Endothelial cell of umbilical vein (primary cell): Measurements from ENCODE around the gene B4GALNT3. TPM values are rescaled to one million over a fixed set of nuclear protein-coding genes. Genes with fewer than 3 reads are reported as not detected.

Experiments
- BruUV-seq: library from RNA; stranded (reverse); fragments of 400-500 nt; replicated peaks from 2 replicates; lab custom pipeline; 2021; lab: Mats Ljungman, UMichigan
- CTCF ChIA-PET: fragments of 300-600, 350-600 bp; sonication (Branson Sonifier 250); formaldehyde crosslinking; loops from one replicate; lab custom pipeline; 2021; ENCODE audit warnings: antibody characterized with exemption, inconsistent platforms; lab: Charles Lee
- POLR2A ChIA-PET: fragments of 300-600, 350-600 bp; sonication (Branson Sonifier 250); formaldehyde crosslinking; loops from one replicate; lab custom pipeline; 2021; ENCODE audit warnings: antibody characterized with exemption, inconsistent platforms; lab: Charles Lee
- DNase-seq: peaks from one replicate; pipeline ENCODE4 v3.0.0-alpha.2; 2011; ENCODE audit warnings: low read depth, low spot score
- FAIRE-seq: peaks from 2 replicates; lab custom pipeline; 2011; peaks lifted over from hg19 to GRCh38; lab: Jason Lieb, UNC
- H2AFZ ChIP-seq: 2 replicates; pipeline ENCODE4 v1.6.0; 2012; ENCODE audit warnings: low read depth, low read length, control low read depth, inconsistent platforms
- H3K27ac ChIP-seq: 2 replicates; pipeline ENCODE4 v1.5.1; 2011; ENCODE audit warnings: low read depth, mild to moderate bottlenecking, control low read depth, low read length, moderate library complexity; ENCODE audit not compliant: insufficient read depth
- H3K27me3 ChIP-seq, 2 experiments: 2 replicates each; pipeline versions ENCODE4 v1.6.0 to v1.6.1; 2011; ENCODE audit warnings: low read length in 2 of 2, mixed read lengths in 1 of 2; ENCODE audit not compliant: control insufficient read depth in 2 of 2, insufficient read depth in 2 of 2
- H3K36me3 ChIP-seq, 2 experiments: 2 replicates in 1 of 2; 3 replicates in 1 of 2; pipeline ENCODE4 v1.5.1; 2011; ENCODE audit warnings: low read length in 2 of 2, mild to moderate bottlenecking in 1 of 2, moderate library complexity in 1 of 2; ENCODE audit not compliant: control insufficient read depth in 2 of 2, insufficient read depth in 2 of 2; ENCODE audit errors: extremely low read depth in 1 of 2
- H3K4me1 ChIP-seq: 3 replicates; pipeline ENCODE4 v1.5.1; 2011; ENCODE audit warnings: mild to moderate bottlenecking, low read length; ENCODE audit not compliant: control insufficient read depth, insufficient read depth; ENCODE audit errors: extremely low read depth
- H3K4me2 ChIP-seq: 2 replicates; pipeline ENCODE4 v1.6.1; 2011; ENCODE audit warnings: low read length, control low read depth, mixed read lengths; ENCODE audit not compliant: insufficient read depth
- H3K4me3 ChIP-seq, 3 experiments: fragments of 200-600 bp in 1 of 3; sonication (generic), shearing (Covaris generic) in 1 of 3; replicated peaks in 1 of 3; 2 replicates each; pipeline ENCODE4 v1.5.1; 2011 to 2016; ENCODE audit warnings: control low read depth in 3 of 3, low read length in 3 of 3, mild to moderate bottlenecking in 2 of 3, inconsistent platforms in 1 of 3, low read depth in 1 of 3, moderate library complexity in 1 of 3; ENCODE audit not compliant: insufficient read depth in 1 of 3
- H3K79me2 ChIP-seq: 2 replicates; pipeline ENCODE4 v1.6.0; 2012; ENCODE audit warnings: low read length, inconsistent platforms; ENCODE audit not compliant: control insufficient read depth, insufficient read depth
- H3K9ac ChIP-seq: replicated peaks from 2 replicates; pipeline ENCODE3; 2011; ENCODE audit warnings: low read length, control low read depth; ENCODE audit not compliant: insufficient read depth; ENCODE audit errors: extremely low read depth
- H3K9me1 ChIP-seq: replicated peaks from 3 replicates; pipeline ENCODE4 v1.6.0; 2011; ENCODE audit warnings: mild to moderate bottlenecking, low read length; ENCODE audit not compliant: control insufficient read depth, insufficient read depth; ENCODE audit errors: extremely low read depth
- H3K9me3 ChIP-seq: replicated peaks from 2 replicates; pipeline ENCODE4 v1.5.1; 2012; ENCODE audit warnings: low read length, inconsistent platforms; ENCODE audit not compliant: control insufficient read depth, insufficient read depth
- H4K20me1 ChIP-seq: replicated peaks from 2 replicates; pipeline ENCODE3; 2011; ENCODE audit warnings: mild to moderate bottlenecking, low read length; ENCODE audit not compliant: control insufficient read depth, insufficient read depth; ENCODE audit errors: extremely low read depth
- CTCF ChIP-seq, 2 donors: IDR thresholded peaks; 1 replicate in 1 of 2; 2 replicates in 1 of 2; pipeline ENCODE4 v1.5.1; 2011; ENCODE audit warnings: low read length in 2 of 2, mild to moderate bottlenecking in 2 of 2, moderate library complexity in 2 of 2, control low read depth in 1 of 2, inconsistent platforms in 1 of 2, low read depth in 1 of 2; ENCODE audit not compliant: insufficient read depth in 1 of 2; ENCODE audit errors: extremely low read depth in 1 of 2
- EZH2 ChIP-seq: IDR thresholded peaks from 2 replicates; pipeline ENCODE4 v1.6.1; 2012; ENCODE audit warnings: borderline replicate concordance, low read depth, mild to moderate bottlenecking, moderate library complexity, low read length, inconsistent platforms; ENCODE audit not compliant: severe bottlenecking
- FOS ChIP-seq: IDR thresholded peaks from 2 replicates; pipeline ENCODE4 v1.6.1; 2011; ENCODE audit warnings: mild to moderate bottlenecking, low read length, moderate library complexity, borderline replicate concordance; ENCODE audit not compliant: insufficient read depth
- GATA2 ChIP-seq: IDR thresholded peaks from 2 replicates; pipeline ENCODE4 v1.7.0; 2011; ENCODE audit warnings: low read depth, mild to moderate bottlenecking, moderate library complexity, mixed read lengths, low read length; ENCODE audit not compliant: insufficient read length, insufficient read depth
- JUN ChIP-seq: IDR thresholded peaks from 2 replicates; pipeline ENCODE4 v1.6.1; 2011; ENCODE audit warnings: borderline replicate concordance, low read depth; ENCODE audit not compliant: insufficient read length, insufficient read depth
- MAX ChIP-seq: IDR thresholded peaks from 2 replicates; pipeline ENCODE4 v1.6.1; 2011; ENCODE audit not compliant: insufficient read depth, insufficient read length
- MYC ChIP-seq: IDR thresholded peaks from one replicate; pipeline ENCODE4 v1.6.1; 2011; ENCODE audit warnings: mild to moderate bottlenecking, low read depth, low read length
- POLR2A ChIP-seq: IDR thresholded peaks from 2 replicates; pipeline ENCODE4 v1.6.1; 2012; ENCODE audit warnings: low read depth, mild to moderate bottlenecking, control low read depth, low read length
- POLR2AphosphoS5 ChIP-seq: IDR thresholded peaks from 2 replicates; pipeline ENCODE4 v1.6.1; 2012; ENCODE audit warnings: low read depth, mild to moderate bottlenecking, control low read depth, low read length, moderate library complexity; ENCODE audit not compliant: insufficient read depth
- dilution Hi-C: fragments of 300-500 bp; cut with MboI; formaldehyde crosslinking; loops from one replicate; pipeline ENCODE4 v1.15.0; 2019; ENCODE audit warnings: low sequenced_read_pairs; ENCODE audit not compliant: extremely low pct_ligation_motif_present
- intact Hi-C: fragments of 100-400 bp; cut with micrococcal nuclease; formaldehyde crosslinking; loops from one replicate; pipeline ENCODE4 v1.10.0; 2022
- polyA plus RNA-seq, 4 experiments: library from polyadenylated mRNA; depleted of rRNA in 3 of 4; stranded (reverse) in 3 of 4; unstranded in 1 of 4; fragments of >200 nt; gene quantifications; 2 replicates each; pipeline versions ENCODE4 v1.2.1 to v1.2.3, GENCODE V29; 2011 to 2012; ENCODE audit warnings: missing spikeins in 1 of 4
- total RNA-seq: library from RNA; stranded (reverse); gene quantifications from 2 replicates; pipeline ENCODE4 v1.2.3, GENCODE V29; 2021

The B4GALNT3 gene
- total and polyA plus RNA-seq, 2 donors (not counting 3 experiments of a cell fraction or from before 2014, with no cell fraction given): 0.07 TPM; not detected in 1

- no peaks in the 10 kb centered on the region for H3K9me1 ChIP-seq
- POLR2A ChIA-PET: no interaction called here
- no peak for TF ChIP-seq MYC
- no peak for TF ChIP-seq CTCF (IDR thresholded peaks at IDR 0.05; ENCODE audit: extremely low read depth in 1 of 2, insufficient read depth in 1 of 2, low read depth in 1 of 2, low read length in 2 of 2)
- TF ChIP-seq JUN: no peak
- no peak for TF ChIP-seq EZH2
- no peak for TF ChIP-seq POLR2A
- TF ChIP-seq MAX: no peak
- TF ChIP-seq FOS: no peak
- TF ChIP-seq GATA2: no peak
- TF ChIP-seq POLR2AphosphoS5: no peak
- H4K20me1 ChIP-seq: no peaks in the 10 kb centered on the region
- no peaks in the 10 kb centered on the region for H3K36me3 ChIP-seq
- peak overlapping the region; percentile 84 for H2AFZ ChIP-seq
- no peaks in the 10 kb centered on the region for H3K9me3 ChIP-seq
- H3K4me2 ChIP-seq: no peak overlapping the region
- CTCF ChIA-PET: interaction anchor here (1.0 to 7.8 kb wide), 12 partner anchors 45 to 1014 kb away, joined by 3 to 150 read pairs (median 10); partner anchors contain the start of genes RAD52 and WNK1
- no peak overlapping the region for H3K27ac ChIP-seq
- peaks cover 23% of the 10 kb centered on the region for H3K4me1 ChIP-seq
- H3K9ac ChIP-seq: no peak overlapping the region
- dilution Hi-C loops (no loop called here), intact Hi-C loops (no loop called here)
- peaks cover 2 to 3% of the 10 kb centered on the region in 2 experiments for H3K27me3 ChIP-seq
- H3K79me2 ChIP-seq: no peaks in the 10 kb centered on the region
- no peak for DNase-seq
- H3K4me3 ChIP-seq: no peak overlapping the region
- no TSS peak for BruUV-seq
- no peak for FAIRE-seq
These were observed 109.4 kb downstream of the B4GALNT3 start for GRCh38 chr12:569091-569676.
